ENCODE results near the gene OR6K3. TPM values are rescaled to one million over a fixed set of nuclear protein-coding genes. Genes with fewer than 3 reads are reported as not detected.
"Not testable (repeated sequence)": the region's sequence is repeated elsewhere in the genome, so short reads cannot be mapped to it uniquely, and the experiment has no call there.

OR6K3 gene
- total and polyA plus RNA-seq, 10 donors = 0.67 TPM; not detected in 9

- Histone ChIP-seq H3K4me1 (no peaks in the 10 kb centered on the region), H3K27ac (no peak within 1 kb of the TSS), H3K4me3 (no peak within 1 kb of the TSS), H3K9me3 (no peaks in the 10 kb centered on the region), H3K27me3 (replicated peaks in 1 of 7) (no peaks in the 10 kb centered on the region), H3K36me3 (no peaks in the 10 kb centered on the region)
- no peak for TF ChIP-seq CTCF (IDR thresholded peaks at IDR 0.05 in 8 of 11, conservative IDR thresholded peaks at IDR 0.05 in 3 of 11)
- no peak for TF ChIP-seq POLR2A (IDR thresholded peaks at IDR 0.05)
- TF ChIP-seq POLR2AphosphoS5 (IDR thresholded peaks at IDR 0.05) = no peak
- intact Hi-C loops (cut with DNase I; ENCODE audit: low total_unique reads) = no loop called here
- WGBS, 5 donors = 81 to 92% (median 86%) methylated on average over 4 of the region's 4 CpGs
- DNase-seq = no peak
Measured at GRCh38 chr1:158700552-158700951, 20.0 kb downstream of the OR6K3 start, which contains the start of gene OR6K2. TSS of gene OR6K2 (minus strand) at chr1:158700652. CDS start at chr1:158700652, 0 bp downstream.

- Histone ChIP-seq H3K4me3 (no peak overlapping the region), H3K27me3 (replicated peaks in 1 of 7) (no peaks in the 10 kb centered on the region), H3K9me3 (no peaks in the 10 kb centered on the region), H3K27ac (no peak overlapping the region), H3K36me3 (no peaks in the 10 kb centered on the region), H3K4me1 (no peaks in the 10 kb centered on the region)
- TF ChIP-seq POLR2A (IDR thresholded peaks at IDR 0.05) (no peak), CTCF (IDR thresholded peaks at IDR 0.05 in 8 of 11, conservative IDR thresholded peaks at IDR 0.05 in 3 of 11) (no peak), POLR2AphosphoS5 (IDR thresholded peaks at IDR 0.05) (no peak)
- 87 to 97% (median 91%) methylated on average over 2 of the region's 2 CpGs for WGBS, 5 donors
- intact Hi-C loops (cut with DNase I; ENCODE audit: low total_unique reads) = no loop called here
- no peak for DNase-seq
Measured at GRCh38 chr1:158694596-158694995, 25.9 kb downstream of the OR6K3 start.

GRCh38 chr1:158692356-158692755 is 28.2 kb downstream of the OR6K3 start:
- Histone ChIP-seq H3K36me3 (no peaks in the 10 kb centered on the region), H3K27ac (no peak overlapping the region), H3K9me3 (no peaks in the 10 kb centered on the region), H3K4me3 (no peak overlapping the region), H3K4me1 (no peaks in the 10 kb centered on the region), H3K27me3 (replicated peaks in 1 of 7) (no peaks in the 10 kb centered on the region)
- TF ChIP-seq POLR2AphosphoS5 (IDR thresholded peaks at IDR 0.05) (no peak), CTCF (IDR thresholded peaks at IDR 0.05 in 8 of 11, conservative IDR thresholded peaks at IDR 0.05 in 3 of 11) (no peak), POLR2A (IDR thresholded peaks at IDR 0.05) (no peak)
- DNase-seq = no peak
- intact Hi-C loops (cut with DNase I; ENCODE audit: low total_unique reads) = no loop called here

GRCh38 chr1:158691907-158692306 is 28.6 kb downstream of the OR6K3 start:
- Histone ChIP-seq H3K27ac (no peak overlapping the region), H3K9me3 (no peaks in the 10 kb centered on the region), H3K27me3 (replicated peaks in 1 of 7) (no peaks in the 10 kb centered on the region), H3K36me3 (no peaks in the 10 kb centered on the region), H3K4me1 (no peaks in the 10 kb centered on the region), H3K4me3 (no peak overlapping the region)
- DNase-seq = no peak
- intact Hi-C loops (cut with DNase I; ENCODE audit: low total_unique reads) = no loop called here
- TF ChIP-seq POLR2A (IDR thresholded peaks at IDR 0.05) (no peak), POLR2AphosphoS5 (IDR thresholded peaks at IDR 0.05) (no peak), CTCF (IDR thresholded peaks at IDR 0.05 in 8 of 11, conservative IDR thresholded peaks at IDR 0.05 in 3 of 11) (no peak)

- intact Hi-C loops (cut with DNase I; ENCODE audit: low total_unique reads); H3K4me1 ChIP-seq; H3K36me3 ChIP-seq; H3K27ac ChIP-seq; H3K27me3 ChIP-seq (replicated peaks in 1 of 7); H3K4me3 ChIP-seq; DNase-seq; H3K9me3 ChIP-seq: not testable (repeated sequence)
- WGBS, 5 donors = 39 to 69% (median 54%) methylated on average over 1 of the region's 1 CpG
Measured at GRCh38 chr1:158691149-158691548, 29.4 kb downstream of the OR6K3 start.
